Measurements from ENCODE around the gene PITX1.

PITX1 gene

GRCh38 chr5:135035678-135036030 lies 1.6 kb upstream of the PITX1 start:
- no peak for DNase-seq
- Histone ChIP-seq H3K27me3 (replicated peaks) (peaks cover 91% of the 10 kb centered on the region), H3K27ac (no peak overlapping the region), H3K36me3 (replicated peaks) (no peaks in the 10 kb centered on the region), H3K4me3 (ENCODE audit: low read depth, low read length) (no peak overlapping the region)
- no peak for TF ChIP-seq CTCF (IDR thresholded peaks at IDR 0.05; ENCODE audit: low read depth, low read length, missing control alignments)
- in situ Hi-C loops (cut with HindIII; ENCODE audit: low pct_ligation_motif_present, low sequenced_read_pairs) = no loop called here

GRCh38 chr5:135034963-135035677 lies 1.1 kb upstream of the PITX1 start:
- H3K27ac ChIP-seq = no peak overlapping the region
- TF ChIP-seq CTCF (IDR thresholded peaks at IDR 0.05; ENCODE audit: low read depth, low read length, missing control alignments) = no peak
- no peak for DNase-seq
- no peak overlapping the region for H3K4me3 ChIP-seq (ENCODE audit: low read depth, low read length)
- H3K27me3 ChIP-seq (replicated peaks) = peaks cover 91% of the 10 kb centered on the region
- no peaks in the 10 kb centered on the region for H3K36me3 ChIP-seq (replicated peaks)
- in situ Hi-C loops (cut with HindIII; ENCODE audit: low pct_ligation_motif_present, low sequenced_read_pairs) = no loop called here

GRCh38 chr5:135034236-135034962 lies 371 bp upstream of the PITX1 start:
- Histone ChIP-seq H3K36me3 (replicated peaks) (no peaks in the 10 kb centered on the region), H3K27me3 (replicated peaks) (peaks cover 91% of the 10 kb centered on the region), H3K27ac (no peak overlapping the region), H3K4me3 (ENCODE audit: low read depth, low read length) (no peak overlapping the region)
- DNase-seq = no peak
- in situ Hi-C loops (cut with HindIII; ENCODE audit: low pct_ligation_motif_present, low sequenced_read_pairs) = no loop called here
- TF ChIP-seq CTCF (IDR thresholded peaks at IDR 0.05; ENCODE audit: low read depth, low read length, missing control alignments) = no peak

- peak overlapping the region; percentile 31 for H3K4me3 ChIP-seq (ENCODE audit: low read depth, low read length)
Observed at GRCh38 chr5:135032999-135033861, 798 bp downstream of the PITX1 start.

GRCh38 chr5:135032695-135032998 lies 1.4 kb downstream of the PITX1 start:
- Histone ChIP-seq H3K36me3 (replicated peaks) (no peaks in the 10 kb centered on the region), H3K27ac (no peak overlapping the region), H3K27me3 (replicated peaks) (peaks cover 90% of the 10 kb centered on the region), H3K4me3 (ENCODE audit: low read depth, low read length) (no peak overlapping the region)
- no peak for TF ChIP-seq CTCF (IDR thresholded peaks at IDR 0.05; ENCODE audit: low read depth, low read length, missing control alignments)
- in situ Hi-C loops (cut with HindIII; ENCODE audit: low pct_ligation_motif_present, low sequenced_read_pairs) = no loop called here
- no peak for DNase-seq

More at GRCh38 chr5:135032999-135033861, 798 bp downstream of the PITX1 start:
- no peak overlapping the region for H3K27ac ChIP-seq
- no peaks in the 10 kb centered on the region for H3K36me3 ChIP-seq (replicated peaks)
- TF ChIP-seq CTCF (IDR thresholded peaks at IDR 0.05; ENCODE audit: low read depth, low read length, missing control alignments) = no peak
- in situ Hi-C loops (cut with HindIII; ENCODE audit: low pct_ligation_motif_present, low sequenced_read_pairs) = no loop called here
- H3K27me3 ChIP-seq (replicated peaks) = peaks cover 90% of the 10 kb centered on the region
- DNase-seq = no peak

Measured in brain microvascular endothelial cell (primary cell).